ENCODE measurements around the gene EIF5.

EIF5 gene

DNA sequence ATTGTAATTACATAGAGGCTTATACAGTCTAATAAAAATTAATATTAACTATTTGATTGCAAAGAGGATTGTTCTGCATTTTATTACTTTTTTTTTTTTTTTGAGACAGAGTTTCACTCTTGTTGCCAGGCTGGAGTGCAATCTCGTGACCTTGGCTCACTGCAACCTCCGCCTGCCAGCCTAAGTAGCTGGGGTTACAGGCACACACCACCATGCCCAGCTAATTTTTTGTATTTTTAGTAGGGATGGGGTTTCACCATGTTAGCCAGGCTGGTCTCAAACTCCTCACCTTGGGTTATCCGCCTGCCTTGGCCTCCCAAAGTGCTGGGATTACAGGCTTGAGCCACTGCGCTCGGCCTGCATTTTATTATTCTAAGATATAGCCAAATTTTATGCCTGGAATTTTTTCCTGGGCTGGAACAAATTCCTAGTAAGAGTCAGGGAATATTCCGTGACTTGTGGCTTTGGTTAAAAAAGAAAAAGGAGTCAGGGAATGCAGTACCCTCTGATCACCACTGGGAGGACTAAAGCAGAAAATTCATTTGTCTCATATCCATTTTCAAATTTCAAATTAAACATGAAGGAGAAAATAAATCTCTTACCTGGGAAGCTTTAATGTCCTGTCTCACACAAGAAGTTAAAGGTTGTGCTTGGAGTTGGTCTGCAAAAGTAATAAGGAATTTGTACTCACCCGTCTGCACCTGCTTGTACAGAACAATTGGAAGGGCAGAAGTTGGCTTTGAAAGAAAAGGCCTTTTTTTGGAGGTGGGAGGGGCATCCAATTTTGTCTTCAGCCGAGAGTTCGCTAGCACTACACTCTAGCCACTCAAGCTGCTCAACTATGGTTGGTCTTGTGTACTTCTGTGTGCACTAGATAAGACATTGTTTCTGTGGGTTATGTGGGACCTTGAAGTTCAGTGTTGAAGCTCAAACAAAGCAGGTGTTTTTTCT lies 59.9 kb downstream of the EIF5 start:
- no peak for DNase-seq (ENCODE audit: low read depth)

All from T follicular helper cell (primary cell).